ENCODE data around the gene MED13.
"Not testable (repeated sequence)": the region's sequence is repeated elsewhere in the genome, so short reads cannot be mapped to it uniquely, and the experiment has no call there.

Gene MED13

DNA sequence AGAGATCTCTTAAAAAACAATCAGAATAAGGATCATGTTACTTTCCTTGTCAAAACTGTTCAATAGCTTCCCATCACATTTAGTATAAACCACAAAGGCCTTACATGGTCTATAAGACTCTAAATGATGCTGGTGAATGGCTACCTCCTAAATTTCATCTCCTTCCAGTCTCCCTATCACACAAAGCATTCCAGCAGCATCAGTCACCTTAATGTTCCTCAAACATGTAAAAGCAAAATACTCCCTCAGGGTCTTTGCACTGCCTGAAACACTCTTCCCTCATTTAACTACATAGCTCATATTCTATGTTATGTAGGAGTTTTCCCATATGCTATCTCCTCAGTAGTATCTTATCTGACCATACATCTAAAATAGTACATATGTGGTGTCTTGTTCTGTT is 83.8 kb downstream of the MED13 start:
- DNase-seq, result no peak

DNA sequence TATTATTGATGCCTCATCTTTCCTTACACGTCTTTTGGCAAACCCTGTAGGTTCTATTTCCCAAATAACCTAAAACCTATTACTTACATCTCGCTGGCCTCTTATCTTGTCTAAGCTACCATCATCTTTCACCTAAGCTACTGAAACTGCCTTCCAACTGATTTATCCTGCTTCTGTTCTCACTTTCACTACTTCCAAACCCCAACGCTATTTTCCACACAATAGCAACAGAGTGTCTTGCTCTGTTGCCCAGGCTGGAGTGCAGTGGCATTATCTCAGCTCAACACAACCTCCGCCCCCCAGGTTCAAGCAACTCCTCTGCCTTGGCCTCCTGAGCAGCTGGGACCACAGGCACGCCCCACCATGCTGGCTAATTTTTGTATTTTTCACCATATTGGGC is 84.5 kb downstream of the MED13 start:
- no peak for DNase-seq

DNA sequence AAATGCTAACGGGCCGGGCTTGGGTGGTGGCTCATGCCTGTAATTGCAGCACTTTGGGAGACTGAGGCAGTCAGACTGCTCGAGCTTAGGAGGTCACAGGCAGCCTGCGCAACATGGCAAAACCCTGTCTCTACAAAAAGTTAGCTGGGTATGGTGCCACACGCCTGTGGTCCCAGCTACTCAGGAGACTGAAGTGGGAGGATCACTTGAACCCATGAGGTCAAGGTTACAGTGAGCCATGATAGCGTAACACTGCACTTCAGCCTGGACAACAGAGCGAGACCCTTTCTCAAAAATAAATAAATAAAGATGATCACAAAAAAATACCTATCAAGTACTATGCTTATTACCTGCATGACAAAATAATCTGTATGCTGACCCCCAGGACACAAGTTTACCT is 91.0 kb downstream of the MED13 start:
- no peak for DNase-seq

DNA sequence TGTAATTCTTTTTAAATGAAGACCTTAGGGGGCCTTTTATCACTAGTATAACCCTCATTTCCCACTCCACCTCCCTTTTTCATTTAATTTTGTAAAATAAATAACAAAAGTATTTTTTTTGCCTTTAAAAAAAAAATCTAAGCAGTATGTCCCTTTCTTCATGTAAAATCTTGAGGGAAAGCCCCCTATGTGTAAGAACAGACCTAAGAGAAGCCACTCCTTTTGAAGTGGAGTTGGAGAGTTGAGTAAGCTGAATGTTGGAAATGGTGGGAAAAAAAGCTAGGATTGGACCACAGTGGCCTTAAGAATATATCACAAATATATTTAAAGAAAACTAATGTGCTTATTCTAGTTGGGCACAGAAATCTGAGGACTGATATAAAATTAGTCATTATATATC is 92.8 kb downstream of the MED13 start:
- no peak for DNase-seq

DNA sequence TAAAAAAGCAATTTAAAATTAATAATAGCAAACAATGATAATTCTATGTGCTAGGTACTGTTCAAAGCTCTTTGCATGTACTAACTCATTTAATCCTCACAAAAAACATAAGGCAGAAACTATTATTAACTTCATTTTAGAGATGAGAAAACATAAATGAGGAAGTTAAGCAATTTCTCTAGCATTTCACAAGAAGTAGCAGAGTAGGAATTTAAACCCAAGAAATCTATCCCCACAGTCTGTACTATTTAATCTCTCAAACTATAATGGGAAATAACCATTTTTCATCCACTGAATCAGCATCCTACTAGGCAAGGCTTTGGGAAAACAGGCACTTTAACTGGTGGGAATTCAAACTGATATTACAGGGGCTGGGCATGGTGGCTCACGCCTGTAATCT is 95.0 kb downstream of the MED13 start:
- DNase-seq, result no peak

DNA sequence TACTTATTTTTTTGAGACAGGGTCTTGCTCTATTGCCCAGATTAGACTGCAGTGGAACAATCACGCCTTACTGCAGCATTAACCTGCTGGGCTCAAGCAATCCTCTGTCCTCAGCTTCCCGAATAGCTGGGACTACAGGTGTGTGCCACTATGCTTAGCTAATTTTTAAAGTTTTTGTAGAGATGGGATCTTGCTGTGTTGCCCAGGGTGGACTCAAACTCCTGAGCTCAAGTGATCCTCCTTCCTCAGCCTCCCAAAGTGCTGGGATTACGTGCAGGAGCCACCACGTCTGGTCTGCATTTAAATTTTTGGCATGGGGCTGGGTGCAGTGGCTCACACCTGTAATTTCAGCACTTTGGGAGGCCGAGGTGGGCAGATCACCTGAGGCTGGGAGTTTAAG is 96.3 kb downstream of the MED13 start:
- DNase-seq, result no peak

DNA sequence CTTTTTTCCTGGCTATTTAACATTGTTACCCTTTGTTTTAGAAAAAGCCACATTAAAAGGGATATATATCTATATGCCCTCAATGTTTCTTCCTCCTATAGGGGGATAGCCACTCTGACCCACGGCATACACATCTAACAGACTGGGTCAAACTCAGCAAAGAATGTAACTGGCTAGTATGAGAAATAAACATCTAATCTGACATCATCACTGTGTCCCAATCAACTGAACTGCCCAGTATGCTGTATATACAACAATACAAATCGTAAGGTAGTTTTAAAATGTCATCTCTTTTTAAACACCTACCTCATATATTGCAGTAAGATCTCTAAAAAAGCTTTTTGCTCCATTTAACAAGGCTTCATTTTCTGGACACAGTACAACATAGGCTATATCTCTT is 97.3 kb downstream of the MED13 start:
- no peak for DNase-seq

DNA sequence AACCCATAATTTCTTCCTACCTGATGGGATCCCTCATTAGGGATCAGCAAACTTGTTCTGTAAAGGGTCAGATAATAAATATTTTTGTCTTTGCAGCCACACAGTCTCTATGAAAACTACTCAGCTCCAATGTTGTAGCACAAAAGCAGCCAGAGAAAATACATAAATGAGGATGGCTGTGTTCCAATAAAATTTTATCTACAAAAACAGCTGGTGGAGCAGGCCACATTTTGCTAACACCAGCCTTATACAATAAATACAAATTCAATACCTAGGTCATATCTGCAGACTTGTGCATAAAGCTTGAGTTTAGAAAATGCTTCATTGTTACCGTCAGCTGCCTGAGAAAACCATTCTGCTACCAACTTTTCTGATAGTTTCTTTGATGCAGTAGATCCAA is 98.9 kb downstream of the MED13 start:
- DNase-seq, result no peak

DNA sequence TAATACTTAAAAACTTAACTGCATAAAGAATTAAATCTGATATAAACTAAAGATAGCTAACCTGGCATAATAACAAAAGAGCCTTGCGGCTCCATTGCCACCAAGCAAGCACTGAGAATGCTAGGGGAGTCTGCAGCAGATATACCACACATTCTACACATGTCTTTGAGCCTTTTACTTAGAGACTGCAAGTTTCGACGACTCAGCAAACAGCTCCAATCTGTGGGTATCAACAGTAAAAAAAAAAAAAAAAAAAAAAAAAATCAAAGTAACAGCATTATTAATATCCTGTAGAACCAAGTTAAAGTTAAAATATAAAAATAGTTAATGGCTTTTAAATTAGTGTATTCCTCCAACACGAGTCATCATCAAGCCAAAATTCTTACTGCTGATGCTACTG is 109.5 kb downstream of the MED13 start:
- DNase-seq, result no peak

DNA sequence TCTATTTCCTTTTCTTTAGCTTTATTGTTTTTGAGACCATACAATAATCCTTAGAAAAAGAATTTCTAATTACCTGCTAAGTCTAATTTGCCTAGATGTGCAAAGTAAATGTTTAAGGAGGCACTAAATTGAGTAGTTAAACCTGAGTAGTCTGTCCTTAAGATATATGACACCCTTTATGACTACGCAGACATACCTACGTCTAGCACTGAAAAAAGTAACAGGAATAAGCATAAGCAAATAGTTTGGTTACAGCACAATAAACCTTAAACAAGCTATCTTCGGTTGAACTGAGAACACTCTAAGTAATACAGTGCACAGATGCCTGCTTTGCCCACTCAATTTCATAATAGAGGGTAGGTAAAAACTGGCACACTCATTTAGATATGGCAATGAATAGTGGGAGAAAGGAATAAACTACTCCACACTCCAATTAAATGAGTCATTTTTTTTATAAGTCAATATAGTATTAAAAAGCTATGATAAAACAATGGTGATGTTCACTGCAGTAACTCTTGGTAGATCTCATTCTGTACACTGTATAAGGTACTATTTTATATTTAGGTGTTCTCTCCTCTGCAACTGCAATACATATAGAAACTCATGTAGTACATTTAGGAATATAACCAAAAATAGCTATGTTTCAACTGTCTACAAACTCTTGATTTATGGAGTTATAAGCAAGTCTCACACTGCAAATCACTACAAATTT is 117.6 kb downstream of the MED13 start:
- no peak for DNase-seq

DNA sequence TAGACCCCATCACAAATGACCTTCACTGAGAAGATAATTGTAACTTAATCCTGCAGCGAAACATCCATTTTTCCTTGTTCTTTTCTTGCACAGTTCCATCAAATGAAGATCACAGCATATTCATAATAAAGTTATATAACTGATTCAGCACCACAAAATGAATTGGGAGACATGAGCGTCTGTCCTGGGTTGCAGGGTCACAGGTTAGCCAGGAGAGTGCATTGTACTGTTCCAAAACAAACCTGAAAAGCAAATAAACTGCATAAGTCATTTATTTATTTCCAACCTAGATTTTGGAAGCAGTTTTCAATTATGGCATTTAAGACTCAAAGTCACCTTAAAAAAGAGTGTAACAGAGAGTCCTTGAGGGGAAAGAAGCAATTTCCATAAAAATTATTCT is 118.7 kb downstream of the MED13 start:
- DNase-seq, result no peak

DNA sequence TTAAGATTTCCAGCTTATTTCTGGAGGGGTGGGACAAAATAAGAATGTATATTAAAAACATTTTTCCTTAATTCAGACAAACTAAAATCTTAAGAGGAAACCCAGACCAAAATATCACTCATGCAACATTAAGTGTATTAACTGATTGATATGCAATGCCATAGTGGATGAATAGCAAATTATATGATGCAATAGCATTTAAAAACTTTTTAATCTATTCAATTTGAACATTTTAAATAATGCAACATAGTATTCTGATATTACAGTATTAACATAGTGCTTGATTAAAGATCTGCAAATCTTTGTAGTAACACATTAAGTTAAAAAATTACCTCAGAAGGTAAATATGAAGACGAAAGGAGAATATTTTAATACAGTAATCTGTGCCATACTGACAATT is 122.0 kb downstream of the MED13 start:
- DNase-seq, result no peak

DNA sequence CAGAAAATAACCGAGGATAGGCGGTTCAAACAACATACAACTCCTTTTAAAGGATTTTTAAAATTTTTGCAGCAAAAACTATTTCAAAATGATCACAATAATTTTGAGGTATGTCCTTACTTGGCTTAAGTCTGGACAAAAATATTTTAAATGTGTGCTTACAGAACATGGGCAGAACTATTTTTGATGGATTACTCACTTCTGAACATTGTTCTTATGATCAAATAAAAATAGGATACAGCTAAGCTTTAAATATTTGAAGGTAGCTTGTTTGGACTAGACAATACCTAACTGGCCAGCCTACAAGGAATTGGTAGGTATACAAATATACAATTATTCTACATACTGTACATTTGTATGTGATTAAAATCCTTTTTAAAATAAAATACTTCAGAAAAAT is 123.0 kb downstream of the MED13 start:
- DNase-seq, result no peak

DNA sequence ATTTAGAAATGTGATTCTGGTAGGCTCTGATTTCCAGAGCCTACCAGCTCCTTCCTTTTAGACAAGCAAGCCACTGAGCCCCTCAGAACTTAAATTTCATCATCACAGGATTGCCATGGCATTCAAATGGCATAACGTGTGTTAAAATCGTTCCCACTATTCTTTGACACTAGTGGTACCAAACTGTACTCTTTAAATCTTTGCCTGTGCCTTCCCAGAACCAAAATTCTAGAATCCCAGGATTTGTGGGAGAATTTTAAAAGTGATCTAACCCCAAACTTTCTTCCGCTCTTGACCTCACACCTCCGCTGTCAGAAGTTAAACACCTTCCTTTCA is 137.0 kb downstream of the MED13 start:
- no peak for DNase-seq

DNA sequence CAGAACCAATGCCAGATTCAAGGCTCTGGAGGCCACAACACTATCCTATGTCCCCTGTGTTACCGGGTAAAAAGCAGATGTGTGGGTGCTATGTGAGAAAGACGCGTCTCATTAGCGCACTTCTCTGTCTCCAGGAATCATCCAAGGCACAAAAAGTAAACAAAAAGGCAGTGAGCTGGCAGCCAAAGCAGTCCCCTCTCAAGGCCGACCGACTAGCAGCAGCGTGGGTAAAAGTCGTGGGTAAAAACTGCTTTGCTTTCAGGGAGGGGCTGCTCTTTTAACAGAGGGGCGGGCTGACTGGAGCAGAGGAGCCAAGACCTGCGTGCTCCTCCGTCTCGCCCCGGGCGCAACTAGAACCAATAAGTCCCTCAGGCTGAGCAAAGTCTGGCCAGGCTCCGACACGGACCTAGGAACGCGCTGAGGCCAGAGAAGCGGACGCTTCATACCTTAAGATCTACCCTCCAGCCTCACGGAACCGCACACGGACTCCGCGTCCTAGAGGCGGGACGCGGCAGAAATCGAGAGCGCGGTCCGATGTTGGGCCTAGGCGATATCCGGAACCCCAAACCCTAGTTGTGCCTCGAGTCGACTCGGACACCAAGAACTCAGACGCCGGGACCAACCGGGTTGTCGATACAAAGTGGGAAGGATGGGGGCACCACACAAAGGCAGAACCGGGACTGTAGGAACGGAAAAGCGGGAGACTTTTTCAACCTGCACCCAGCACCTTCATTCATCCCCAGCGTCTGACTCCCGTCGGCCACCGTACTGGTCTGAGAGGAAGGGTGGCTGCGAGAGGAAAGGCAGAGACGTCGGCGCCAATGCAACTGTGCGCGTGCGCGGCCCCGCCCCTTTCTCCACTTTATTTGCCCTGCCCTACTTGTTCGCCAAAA is 137.6 kb downstream of the MED13 start, which contains the start of gene INTS2:
TSS of gene INTS2 (minus strand) at position 775 of the 893 bp plus-strand sequence. CDS start 1,338 bp downstream, outside the sequence.
- peak; percentile 95 for DNase-seq

DNA sequence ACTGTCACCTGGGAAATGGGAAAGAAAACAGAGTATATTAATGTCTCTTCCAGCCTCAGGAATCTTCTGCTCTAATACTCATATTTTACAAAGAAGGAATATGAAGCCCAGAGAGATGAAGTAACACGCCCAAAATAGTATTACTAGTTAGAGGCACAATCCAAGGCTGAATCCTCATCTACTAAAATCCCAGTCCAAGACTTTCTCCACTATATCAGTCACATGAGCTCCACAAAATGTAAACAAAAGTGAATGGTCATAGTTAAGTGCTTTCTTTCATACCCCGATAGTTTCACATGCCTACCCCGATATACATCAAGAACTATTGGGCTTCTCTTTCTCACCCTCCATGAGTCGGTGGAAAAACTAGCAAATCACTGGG is 138.3 kb downstream of the MED13 start:
- no peak for DNase-seq

DNA sequence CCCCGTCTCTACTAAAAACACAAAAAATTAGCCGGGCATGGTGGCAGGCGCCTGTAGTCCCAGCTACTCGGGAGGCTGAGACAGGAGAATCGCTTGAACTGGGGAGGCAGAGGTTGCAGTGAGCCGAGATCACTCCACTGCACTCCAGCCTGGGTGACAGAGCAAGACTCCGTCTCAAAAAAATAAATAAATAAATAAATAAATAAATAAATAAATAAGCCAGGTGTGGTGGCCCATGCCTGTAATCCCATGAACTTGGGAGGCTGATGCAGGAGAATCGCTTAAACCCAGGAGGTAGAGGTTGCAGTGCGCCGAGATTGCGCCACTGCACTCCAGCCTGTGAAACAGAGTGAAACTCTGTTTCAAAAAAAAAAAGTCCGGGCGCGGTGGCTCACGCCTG is 149.9 kb downstream of the MED13 start:
- not testable (repeated sequence) for DNase-seq

DNA sequence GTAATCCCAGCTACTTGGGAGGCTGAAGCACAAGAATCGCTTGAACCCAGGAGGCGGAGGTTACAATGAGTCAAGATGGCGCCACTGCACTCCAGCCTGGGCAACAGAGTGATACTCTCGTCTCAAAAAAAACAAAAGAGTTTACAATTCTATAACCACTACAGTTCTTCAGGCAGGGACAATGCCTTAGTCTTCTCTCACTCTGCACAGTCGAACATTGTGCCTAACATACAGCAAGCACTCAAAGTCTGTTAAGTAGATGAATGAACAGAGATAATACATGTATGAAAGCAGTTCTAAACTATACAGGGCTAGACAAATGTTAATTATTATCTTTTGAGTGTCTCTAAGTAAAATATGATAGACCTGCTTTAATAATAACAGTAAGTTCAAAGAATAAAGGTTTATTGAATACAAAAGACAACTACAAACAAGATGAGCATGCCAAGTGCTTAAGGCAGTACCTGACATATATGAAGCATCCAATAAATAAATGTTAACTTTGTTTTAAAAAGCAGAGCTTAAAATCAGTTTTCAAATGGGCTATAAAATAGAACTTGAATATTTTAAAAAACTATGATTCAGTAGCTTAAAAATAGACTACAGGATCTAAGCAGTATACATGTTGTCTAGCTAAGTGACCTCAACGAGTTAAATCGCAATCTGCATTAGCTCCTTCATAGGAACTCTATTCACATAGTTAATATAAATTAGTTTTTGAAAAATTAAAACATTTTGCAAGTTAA is 156.6 kb downstream of the MED13 start:
- DNase-seq, result no peak

DNA sequence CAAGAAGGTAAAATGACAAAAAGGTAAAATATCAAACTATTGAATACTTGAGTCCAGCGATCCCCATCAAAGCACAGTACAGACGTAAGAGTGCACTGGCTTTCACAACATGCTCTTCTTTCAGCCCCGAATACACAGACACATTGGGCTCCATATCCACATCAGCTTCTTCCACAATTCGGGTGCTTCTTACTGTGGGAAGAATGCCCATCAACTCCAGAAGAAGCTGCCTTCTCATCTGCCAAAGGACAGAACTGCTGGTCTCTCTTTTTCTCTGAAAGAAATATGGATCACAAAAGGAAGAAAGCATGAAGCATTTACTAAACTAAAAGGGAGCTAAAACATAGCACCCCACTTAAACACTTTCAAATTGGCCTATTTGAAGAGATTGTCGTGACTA is 157.7 kb downstream of the MED13 start:
- DNase-seq, result no peak

DNA sequence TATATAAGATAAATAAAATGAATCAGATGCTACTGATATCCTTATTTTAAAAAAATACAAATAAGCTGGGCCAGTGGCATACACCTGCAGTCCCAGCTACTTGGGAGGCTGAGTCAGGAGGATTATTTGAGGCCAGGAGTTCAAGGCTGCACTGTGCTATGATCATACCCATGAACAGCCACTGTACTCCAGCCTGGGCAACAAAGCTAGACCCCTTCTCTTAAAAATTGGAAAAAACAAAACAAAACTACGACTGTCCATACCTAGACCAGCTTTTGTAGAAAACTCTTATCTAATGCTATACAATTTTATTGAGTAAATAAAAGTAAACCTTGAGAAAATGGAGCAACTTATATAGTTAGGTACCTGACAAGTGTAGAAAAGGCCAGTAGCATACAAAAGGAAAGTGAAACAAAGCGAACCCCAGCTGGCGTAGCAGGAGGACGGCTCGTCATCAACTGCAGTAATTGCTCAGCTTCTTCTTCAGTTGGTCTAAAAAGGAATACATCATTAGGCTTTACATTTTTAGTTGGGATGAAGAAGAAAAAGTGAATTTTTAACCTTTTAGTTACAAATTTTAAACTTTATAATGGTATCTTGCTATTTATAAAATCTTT is 160.9 kb downstream of the MED13 start:
- no peak for DNase-seq

DNA sequence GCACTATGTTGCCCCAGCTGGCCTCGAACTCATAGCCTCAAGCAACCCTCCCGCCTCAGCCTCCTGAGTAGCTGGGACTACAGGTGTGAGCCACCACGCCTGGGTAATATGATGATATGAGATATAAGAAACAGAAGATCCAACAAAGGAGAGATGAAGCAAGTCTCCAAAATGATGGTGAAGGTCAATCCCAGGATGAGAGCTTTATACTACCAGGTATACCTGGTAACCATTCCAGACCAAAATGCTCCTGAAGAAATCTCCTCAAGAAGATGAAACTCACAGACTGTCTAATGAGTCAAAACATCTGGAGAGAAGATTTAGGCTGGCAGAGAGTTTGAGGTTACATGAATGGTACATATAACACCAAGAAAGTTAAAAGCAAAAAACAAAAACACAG is 161.8 kb downstream of the MED13 start:
- DNase-seq, result no peak

DNA sequence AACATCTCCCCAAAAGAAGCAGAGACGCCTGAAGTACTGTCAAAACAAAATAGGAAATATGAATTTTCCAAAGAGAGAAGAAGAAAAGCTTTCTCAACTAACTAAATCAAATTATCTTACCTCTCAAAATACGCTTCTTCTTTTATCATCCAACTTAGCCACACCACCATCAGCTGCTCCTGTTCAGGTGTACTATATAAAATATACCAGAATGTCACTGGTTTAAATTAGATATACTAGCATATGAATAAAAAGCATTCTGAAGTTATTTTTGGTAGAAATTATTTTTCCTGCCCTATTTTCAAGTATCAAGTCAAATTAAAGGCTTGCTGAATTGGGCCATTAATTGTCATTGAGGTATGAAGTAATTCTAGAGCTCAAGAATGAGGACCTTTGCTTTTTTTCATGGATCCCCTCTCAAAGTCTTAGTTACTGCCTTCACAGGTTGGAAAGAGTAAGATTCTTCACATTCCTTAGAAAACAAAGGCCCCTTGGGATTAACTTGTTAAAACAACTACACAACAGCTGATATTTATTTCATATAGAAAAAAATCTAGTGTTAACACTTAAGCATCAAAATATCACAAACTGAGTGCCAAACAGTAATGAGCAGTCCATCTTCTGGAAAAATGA is 167.4 kb downstream of the MED13 start:
- no peak for DNase-seq

DNA sequence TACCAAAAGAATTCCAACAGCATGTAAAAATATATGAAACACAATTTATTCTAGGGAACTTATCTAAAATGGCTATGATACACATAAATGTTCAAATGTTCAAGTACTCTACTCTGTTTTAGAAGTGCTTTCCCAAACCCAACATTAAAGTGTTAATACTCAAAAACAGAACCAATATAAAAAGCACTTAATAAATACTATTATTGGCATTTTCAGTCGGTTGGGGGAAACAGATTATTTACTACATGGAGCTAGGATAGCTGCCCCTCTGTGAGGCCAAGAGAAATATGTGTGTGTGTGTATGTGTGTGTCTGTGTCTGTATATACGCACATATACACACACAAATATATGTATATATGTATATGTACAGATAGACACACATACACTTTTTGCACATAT is 169.7 kb downstream of the MED13 start:
- DNase-seq, result no peak
